A673 (cell line): ENCODE data around the gene RASA3. TPM values are rescaled to one million over a fixed set of nuclear protein-coding genes. Genes with fewer than 3 reads are reported as not detected.

Experiments
- BruUV-seq: library from RNA; stranded (reverse); fragments of 400-500 nt; replicated peaks from 2 replicates; lab custom pipeline; 2021; lab: Mats Ljungman, UMichigan
- CTCF ChIA-PET: fragments of 300-600 bp; sonication (Branson Sonifier 250); formaldehyde crosslinking; loops from one replicate; lab custom pipeline; 2022; ENCODE audit warnings: antibody characterized with exemption; lab: Charles Lee
- POLR2A ChIA-PET: fragments of 300-600 bp; sonication (Branson Sonifier 250); formaldehyde crosslinking; loops from one replicate; lab custom pipeline; 2022; ENCODE audit warnings: antibody characterized with exemption; ENCODE audit not compliant: low non-redundant PET; lab: Charles Lee
- DNase-seq: peaks from one replicate; pipeline ENCODE4 v3.0.0-alpha.2; 2015; ENCODE audit warnings: low spot score
- H3K27ac ChIP-seq: fragments of 200-600 bp; sonication (generic); 2 replicates; pipeline ENCODE4 v1.5.1; 2016; ENCODE audit warnings: mixed run types, low read depth, mild to moderate bottlenecking, mixed read lengths, antibody characterized with exemption, low read length; ENCODE audit not compliant: poor library complexity, severe bottlenecking
- H3K27me3 ChIP-seq: fragments of 200-600 bp; sonication (generic); replicated peaks from 2 replicates; pipeline ENCODE4 v1.6.1; 2017; ENCODE audit warnings: mixed run types, low read depth, mild to moderate bottlenecking, mixed read lengths, antibody characterized with exemption, low read length; ENCODE audit not compliant: insufficient read depth, poor library complexity
- H3K36me3 ChIP-seq: fragments of 200-600 bp; sonication (generic); 2 replicates; pipeline ENCODE4 v1.6.1; 2016; ENCODE audit warnings: mixed run types, mild to moderate bottlenecking, mixed read lengths, antibody characterized with exemption, low read length; ENCODE audit not compliant: insufficient read depth, poor library complexity, severe bottlenecking
- H3K4me1 ChIP-seq: fragments of 200-600 bp; sonication (generic); 2 replicates; pipeline ENCODE4 v1.6.1; 2017; ENCODE audit warnings: mixed run types, mild to moderate bottlenecking, mixed read lengths, antibody characterized with exemption, low read length; ENCODE audit not compliant: insufficient read depth, poor library complexity, severe bottlenecking
- H3K4me3 ChIP-seq: fragments of 200-600 bp; sonication (generic); 2 replicates; pipeline ENCODE4 v1.5.1; 2016; ENCODE audit warnings: low read depth, mixed run types, mild to moderate bottlenecking, mixed read lengths, low read length; ENCODE audit not compliant: poor library complexity, severe bottlenecking
- H3K9me3 ChIP-seq: fragments of 200-600 bp; sonication (generic); 2 replicates; pipeline ENCODE4 v1.6.1; 2016; ENCODE audit warnings: mixed run types, low read depth, mild to moderate bottlenecking, mixed read lengths, antibody characterized with exemption, low read length; ENCODE audit not compliant: poor library complexity, severe bottlenecking
- CTCF ChIP-seq: fragments of 300-800, 200-600 bp; sonication (generic); conservative IDR thresholded peaks from 2 replicates; pipeline ENCODE4 v1.5.1; 2017; ENCODE audit warnings: low read depth, mild to moderate bottlenecking, antibody characterized with exemption, low read length, moderate library complexity, mixed read lengths
- EZH2 ChIP-seq: fragments of 200-600 bp; sonication (generic); IDR thresholded peaks from 2 replicates; pipeline ENCODE4 v1.6.1; 2017; ENCODE audit warnings: borderline replicate concordance, low read depth, mild to moderate bottlenecking, mixed read lengths, antibody characterized with exemption, low read length; ENCODE audit not compliant: poor library complexity, severe bottlenecking
- intact Hi-C: fragments of 100-400 bp; cut with micrococcal nuclease; formaldehyde crosslinking; loops from one replicate; pipeline ENCODE4 v1.10.0; 2022; ENCODE audit not compliant: unreplicated experiment
- total RNA-seq: library from RNA; stranded (reverse); gene quantifications from 2 replicates; pipeline ENCODE4 v1.2.3, GENCODE V29; 2021

RASA3 gene
- total RNA-seq, 1 experiment from 2014 or later: 22.1 TPM

- no TSS peak for BruUV-seq
- H3K27me3 ChIP-seq: no peaks in the 10 kb centered on the region
- DNase-seq: no peak
- ChIA-PET POLR2A (no interaction called here), CTCF (no interaction called here)
- H3K9me3 ChIP-seq: no peaks in the 10 kb centered on the region
- peaks cover 6% of the 10 kb centered on the region for H3K4me1 ChIP-seq
- H3K27ac ChIP-seq: no peak overlapping the region
- intact Hi-C loops: no loop called here
- H3K4me3 ChIP-seq: no peak overlapping the region
- no peaks in the 10 kb centered on the region for H3K36me3 ChIP-seq
- TF ChIP-seq CTCF (no peak), EZH2 (no peak)
These were observed 25.6 kb upstream of the RASA3 start for GRCh38 chr13:114157869-114158495.

DNA sequence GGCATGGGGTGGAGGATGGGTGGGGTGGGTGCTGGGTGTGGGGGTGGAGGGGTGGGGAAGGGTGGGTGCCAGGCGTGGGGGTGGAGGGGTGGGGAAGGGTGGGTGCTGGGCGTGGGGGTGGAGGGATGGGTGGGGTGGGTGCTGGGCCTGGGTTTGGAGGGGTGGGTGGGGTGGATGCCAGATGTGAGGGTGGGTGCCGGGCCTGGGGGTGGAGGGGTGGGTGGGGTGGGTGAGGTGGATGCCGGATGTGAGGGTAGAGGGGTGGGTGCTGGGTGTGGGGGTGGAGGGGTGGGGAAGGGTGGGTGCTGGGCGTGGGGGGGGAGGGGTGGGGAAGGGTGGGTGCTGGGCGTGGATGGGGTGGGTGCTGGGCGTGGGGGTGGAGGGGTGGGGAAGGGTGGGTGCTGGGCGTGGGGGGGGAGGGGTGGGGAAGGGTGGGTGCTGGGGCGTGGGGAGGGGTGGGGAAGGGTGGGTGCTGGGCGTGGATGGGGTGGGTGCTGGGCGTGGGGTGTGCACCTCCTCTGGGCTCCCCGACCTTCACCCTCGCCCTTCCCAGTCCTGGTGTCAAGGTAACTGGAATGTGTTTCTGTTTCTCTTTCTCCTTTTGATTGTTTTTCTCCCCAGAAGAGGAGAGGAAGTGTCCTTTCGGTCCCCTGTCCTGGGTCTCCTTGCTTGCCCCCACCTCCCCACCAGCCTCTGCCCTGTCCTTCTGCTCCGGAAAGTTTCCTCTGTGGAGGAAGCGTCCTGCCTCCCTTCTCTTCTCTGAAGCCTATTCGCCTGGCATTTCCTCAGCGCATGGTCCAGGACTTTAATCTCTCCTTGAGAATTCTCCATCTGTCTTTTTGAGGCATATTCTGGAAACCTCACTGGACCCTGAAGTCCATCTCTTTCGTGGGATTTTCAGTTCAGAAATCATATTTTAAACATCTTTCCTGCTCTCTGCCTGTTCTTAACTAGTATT is 23.8 kb upstream of the RASA3 start:
- no peak overlapping the region for H3K27ac ChIP-seq
- ChIA-PET POLR2A (interaction anchor here (0.6 kb wide), 1 partner anchor 46 kb away, joined by 5 read pairs; no protein-coding TSS in a partner anchor), CTCF (no interaction called here)
- no peak for TF ChIP-seq CTCF
- no peak for TF ChIP-seq EZH2
- no peak for DNase-seq
- H3K36me3 ChIP-seq: no peaks in the 10 kb centered on the region
- no peaks in the 10 kb centered on the region for H3K9me3 ChIP-seq
- no peaks in the 10 kb centered on the region for H3K27me3 ChIP-seq
- no peaks in the 10 kb centered on the region for H3K4me1 ChIP-seq
- H3K4me3 ChIP-seq: no peak overlapping the region
- intact Hi-C loops: no loop called here
- no TSS peak for BruUV-seq

DNA sequence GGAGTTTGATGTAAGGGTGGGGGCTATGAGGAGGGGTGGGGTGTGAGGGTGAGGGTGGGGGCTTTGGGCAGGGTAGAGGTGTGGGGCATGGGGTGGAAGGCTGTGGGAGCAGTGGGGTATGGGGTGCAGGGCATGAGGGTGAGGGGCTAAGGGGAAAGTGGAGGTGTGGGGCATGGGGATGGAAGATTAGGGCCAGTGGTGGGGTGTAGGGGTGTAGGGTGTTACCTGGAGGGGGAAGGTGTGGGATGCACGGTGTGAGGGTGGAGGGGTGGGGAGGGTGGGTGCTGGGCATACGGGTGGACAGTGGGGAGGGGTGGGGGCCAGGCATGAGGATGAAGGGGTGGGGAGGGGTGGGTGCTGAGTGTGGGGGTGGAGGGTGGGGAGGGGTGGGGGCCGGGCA is 22.9 kb upstream of the RASA3 start:
- Histone ChIP-seq H3K4me1 (no peaks in the 10 kb centered on the region), H3K27me3 (no peaks in the 10 kb centered on the region), H3K27ac (no peak overlapping the region), H3K36me3 (no peaks in the 10 kb centered on the region), H3K9me3 (no peaks in the 10 kb centered on the region), H3K4me3 (no peak overlapping the region)
- POLR2A ChIA-PET: no interaction called here
- intact Hi-C loops: no loop called here
- no peak for DNase-seq
- BruUV-seq: no TSS peak
- no peak for TF ChIP-seq CTCF
- no peak for TF ChIP-seq EZH2
- CTCF ChIA-PET: no interaction called here
